Activated CD4-positive, alpha-beta memory T cell treated with anti-CD3 and anti-CD28 coated beads for 36 hours (primary cell): ENCODE results near the gene UBN1. TPM values are rescaled to one million over a fixed set of nuclear protein-coding genes. Genes with fewer than 3 reads are reported as not detected.
A peak's percentile ranks its signal among the peaks of the same experiment; 100 is the strongest.

ENCODE experiments used
- CTCF ChIA-PET: fragments of 350-600 bp; sonication (Branson Sonifier 250); formaldehyde crosslinking; loops from one replicate; lab custom pipeline; 2021; ENCODE audit warnings: antibody characterized with exemption, inconsistent platforms; lab: Charles Lee
- POLR2A ChIA-PET: fragments of 350-600 bp; sonication (Branson Sonifier 250); formaldehyde crosslinking; loops from one replicate; lab custom pipeline; 2021; ENCODE audit warnings: antibody characterized with exemption; lab: Charles Lee
- DNase-seq: peaks from one replicate; pipeline ENCODE4 v3.0.0-alpha.2; 2020
- H3K27ac Mint-ChIP-seq: one replicate; pipeline ENCODE4 v1.8.0; 2021; ENCODE audit warnings: mixed read lengths
- H3K27me3 Mint-ChIP-seq: one replicate; pipeline ENCODE4 v1.8.0; 2021; ENCODE audit warnings: mixed read lengths
- H3K36me3 Mint-ChIP-seq: one replicate; pipeline ENCODE4 v1.8.0; 2021; ENCODE audit warnings: mixed read lengths
- H3K4me1 Mint-ChIP-seq: one replicate; pipeline ENCODE4 v1.8.0; 2021; ENCODE audit warnings: low read depth, mixed read lengths
- H3K4me3 Mint-ChIP-seq: one replicate; pipeline ENCODE4 v1.8.0; 2021; ENCODE audit warnings: mild to moderate bottlenecking, mixed read lengths
- H3K9me3 Mint-ChIP-seq: one replicate; pipeline ENCODE4 v1.8.0; 2021; ENCODE audit warnings: mixed read lengths
- intact Hi-C: fragments of 100-400 bp; cut with micrococcal nuclease; formaldehyde crosslinking; loops from one replicate; pipeline ENCODE4 v1.15.1; 2023
- total RNA-seq, 2 experiments: library from RNA; stranded (reverse); gene quantifications; one replicate each; pipeline ENCODE4 v1.2.3, GENCODE V29; 2021

UBN1 gene
- total RNA-seq, 2 experiments from 2014 or later = 24.4 TPM

DNA sequence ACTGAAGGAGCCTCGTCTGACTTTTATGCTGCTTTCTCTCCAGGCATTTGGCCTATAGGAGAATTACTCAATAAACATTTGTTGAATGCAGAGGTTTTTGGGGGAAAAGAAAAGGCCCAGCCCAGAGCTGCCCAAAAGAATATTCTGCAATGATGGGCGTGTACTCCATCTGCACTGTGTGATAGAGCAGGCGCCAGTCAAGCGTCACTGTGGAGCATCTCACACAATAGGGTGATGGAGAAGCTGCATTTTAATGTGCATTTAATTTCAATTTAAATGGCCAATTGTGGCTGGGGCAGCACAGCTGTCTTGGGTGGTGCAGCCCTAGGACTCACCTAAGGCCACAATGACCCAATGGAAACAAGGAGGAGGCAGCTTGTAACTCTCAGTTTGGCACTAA is 20.8 kb upstream of the UBN1 start:
- intact Hi-C loops = no loop called here
- POLR2A ChIA-PET = no interaction called here
- Mint-ChIP-seq H3K27ac (no peak overlapping the region), H3K4me1 (no peaks in the 10 kb centered on the region), H3K27me3 (no peaks in the 10 kb centered on the region), H3K9me3 (no peaks in the 10 kb centered on the region), H3K4me3 (no peak overlapping the region), H3K36me3 (peaks cover 43% of the 10 kb centered on the region)
- DNase-seq = no peak
- CTCF ChIA-PET = no interaction called here

DNA sequence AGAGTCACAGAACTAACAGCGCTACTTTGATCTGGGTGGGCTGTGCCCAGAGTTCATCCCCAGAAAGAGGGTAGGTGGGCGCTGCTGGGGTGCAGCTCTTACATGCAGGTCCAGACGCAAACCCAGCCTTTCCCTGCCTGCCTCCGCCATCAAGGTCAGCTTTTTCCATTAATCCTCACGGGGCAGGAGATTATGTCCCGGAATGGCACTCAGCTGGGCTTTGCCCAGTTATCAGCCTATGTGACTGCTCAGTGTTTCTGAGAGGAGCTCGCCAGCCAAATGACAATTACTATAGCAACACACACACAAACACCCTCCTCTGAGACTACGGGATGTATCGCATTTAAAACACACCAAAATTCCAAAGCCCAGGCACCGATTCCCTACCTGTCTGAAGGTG is 20.3 kb upstream of the UBN1 start:
- H3K9me3 Mint-ChIP-seq = no peaks in the 10 kb centered on the region
- H3K27me3 Mint-ChIP-seq = no peaks in the 10 kb centered on the region
- intact Hi-C loops = no loop called here
- H3K36me3 Mint-ChIP-seq = peaks cover 42% of the 10 kb centered on the region
- H3K4me1 Mint-ChIP-seq = no peaks in the 10 kb centered on the region
- no peak overlapping the region for H3K27ac Mint-ChIP-seq
- CTCF ChIA-PET = no interaction called here
- DNase-seq = no peak
- POLR2A ChIA-PET = no interaction called here
- H3K4me3 Mint-ChIP-seq = no peak overlapping the region

DNA sequence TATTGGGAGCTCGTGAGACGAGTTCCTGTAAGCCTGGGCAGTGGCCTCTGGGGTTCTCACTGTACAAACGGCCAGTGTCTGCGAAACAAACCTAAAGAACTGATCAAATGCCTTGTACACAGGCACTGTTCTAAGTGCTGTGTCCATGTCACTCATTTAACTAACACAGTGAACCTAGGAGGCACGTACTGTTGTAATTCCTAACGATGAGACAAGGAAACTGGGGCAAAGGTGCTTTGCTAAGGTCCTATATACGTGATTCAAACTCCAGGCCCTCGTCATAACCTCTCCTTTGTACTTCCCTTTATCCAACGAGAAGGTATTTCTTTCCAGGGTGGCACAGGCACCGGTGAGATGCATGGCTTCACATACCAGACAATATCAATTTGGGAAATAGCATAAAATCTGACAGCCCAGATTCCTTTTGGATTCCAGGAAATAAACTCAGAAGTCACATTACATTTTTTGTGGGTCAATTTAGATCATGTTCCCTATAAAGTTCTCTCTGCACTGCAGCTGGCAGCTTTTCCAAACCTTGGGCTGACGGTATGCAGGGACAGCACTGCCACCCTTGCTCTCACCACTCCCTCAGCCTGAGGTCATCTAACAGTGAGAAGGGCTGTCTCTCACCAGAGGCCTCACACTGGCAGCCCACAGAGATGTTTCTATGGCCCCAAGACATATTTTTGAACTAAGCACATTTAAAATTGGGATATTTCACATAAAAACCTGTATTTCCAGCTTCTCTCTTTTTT is 18.5 kb upstream of the UBN1 start:
- Mint-ChIP-seq H3K36me3 (peaks cover 50% of the 10 kb centered on the region), H3K27me3 (no peaks in the 10 kb centered on the region), H3K4me3 (no peak overlapping the region), H3K27ac (no peak overlapping the region), H3K4me1 (peaks cover 7% of the 10 kb centered on the region), H3K9me3 (no peaks in the 10 kb centered on the region)
- DNase-seq = no peak
- intact Hi-C loops = no loop called here
- CTCF ChIA-PET = no interaction called here
- POLR2A ChIA-PET = no interaction called here

DNA sequence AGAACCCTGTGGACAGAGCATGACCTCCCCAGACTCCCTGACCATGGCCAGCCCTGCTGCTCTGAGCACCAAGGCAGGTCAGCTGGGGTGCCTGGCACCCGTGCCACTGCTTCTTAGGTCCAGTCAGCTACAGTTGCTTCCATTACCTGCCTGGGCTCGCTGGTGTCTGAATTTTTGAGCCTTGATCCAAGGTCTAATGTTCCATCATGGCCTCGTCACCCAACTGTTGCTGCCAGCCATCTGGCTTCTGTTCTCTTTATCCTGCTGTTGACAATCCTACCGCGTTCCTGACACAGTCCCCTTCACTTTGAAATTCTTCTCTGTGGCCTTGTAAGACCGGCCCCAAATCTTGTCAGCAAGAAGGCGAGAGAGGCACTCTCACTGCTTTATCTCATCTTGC is 16.9 kb upstream of the UBN1 start:
- Mint-ChIP-seq H3K36me3 (peaks cover 39% of the 10 kb centered on the region), H3K27me3 (no peaks in the 10 kb centered on the region), H3K4me1 (peaks cover 12% of the 10 kb centered on the region), H3K4me3 (no peak overlapping the region), H3K27ac (no peak overlapping the region), H3K9me3 (no peaks in the 10 kb centered on the region)
- no peak for DNase-seq
- intact Hi-C loops = no loop called here
- ChIA-PET CTCF (no interaction called here), POLR2A (no interaction called here)

DNA sequence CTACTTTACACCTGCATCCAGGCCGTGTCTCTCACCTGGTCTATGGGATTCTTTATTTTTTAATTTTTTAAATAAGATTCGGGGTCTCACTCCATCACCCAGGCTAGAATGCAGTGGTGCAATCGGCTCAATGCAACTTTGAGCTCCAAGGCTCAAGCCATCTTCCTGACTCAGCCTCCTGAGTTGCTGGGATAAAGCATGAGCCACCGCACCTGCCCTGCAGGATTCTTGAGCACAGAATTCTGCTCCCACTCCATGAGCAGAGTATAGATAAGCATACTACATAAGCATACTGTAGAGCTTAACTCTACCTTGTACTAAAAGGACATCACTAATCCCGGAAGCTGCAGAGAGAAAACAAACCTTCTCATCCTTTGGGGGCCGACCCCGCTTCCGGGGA is 15.7 kb upstream of the UBN1 start:
- POLR2A ChIA-PET = no interaction called here
- H3K4me1 Mint-ChIP-seq = peaks cover 12% of the 10 kb centered on the region

DNA sequence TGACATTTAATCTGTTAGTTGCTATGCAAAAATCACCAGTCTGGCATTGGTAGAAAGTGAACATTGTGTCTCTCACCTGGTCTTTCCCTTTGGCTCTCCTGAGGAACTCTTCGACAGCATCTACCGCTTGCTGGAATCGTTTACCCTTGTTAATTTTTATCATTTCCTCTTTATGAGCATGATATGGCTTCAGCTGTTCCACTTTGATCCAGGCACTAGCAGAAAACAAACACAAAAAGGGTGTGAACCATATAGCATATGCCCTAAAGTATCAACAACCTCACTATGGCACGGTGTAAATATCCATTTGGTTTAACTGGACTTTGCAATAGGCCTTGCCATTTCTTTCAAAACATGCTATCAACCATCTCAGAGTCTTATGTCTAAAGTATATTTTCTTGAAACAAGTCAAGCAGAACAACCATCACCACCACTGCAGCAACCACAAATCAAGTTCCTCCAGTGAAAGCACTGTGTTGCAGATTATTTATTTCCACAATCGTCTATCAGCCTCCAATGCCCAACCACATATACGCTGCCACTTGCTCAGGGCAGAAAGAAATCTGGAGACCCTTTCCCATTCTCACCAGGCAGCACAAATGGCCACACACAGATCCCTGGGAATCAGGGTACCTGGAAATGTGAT is 14.5 kb upstream of the UBN1 start:
- ChIA-PET POLR2A (no interaction called here), CTCF (no interaction called here)
- intact Hi-C loops = no loop called here
- Mint-ChIP-seq H3K27ac (no peak overlapping the region), H3K27me3 (no peaks in the 10 kb centered on the region), H3K4me1 (peaks cover 12% of the 10 kb centered on the region), H3K36me3 (peaks cover 40% of the 10 kb centered on the region), H3K4me3 (no peak overlapping the region), H3K9me3 (no peaks in the 10 kb centered on the region)
- no peak for DNase-seq

More for the DNA sequence above, 15.7 kb upstream of the UBN1 start:
- CTCF ChIA-PET = no interaction called here
- no peak for DNase-seq
- Mint-ChIP-seq H3K4me3 (no peak overlapping the region), H3K27me3 (no peaks in the 10 kb centered on the region), H3K27ac (no peak overlapping the region), H3K9me3 (no peaks in the 10 kb centered on the region), H3K36me3 (peaks cover 42% of the 10 kb centered on the region)
- intact Hi-C loops = no loop called here

DNA sequence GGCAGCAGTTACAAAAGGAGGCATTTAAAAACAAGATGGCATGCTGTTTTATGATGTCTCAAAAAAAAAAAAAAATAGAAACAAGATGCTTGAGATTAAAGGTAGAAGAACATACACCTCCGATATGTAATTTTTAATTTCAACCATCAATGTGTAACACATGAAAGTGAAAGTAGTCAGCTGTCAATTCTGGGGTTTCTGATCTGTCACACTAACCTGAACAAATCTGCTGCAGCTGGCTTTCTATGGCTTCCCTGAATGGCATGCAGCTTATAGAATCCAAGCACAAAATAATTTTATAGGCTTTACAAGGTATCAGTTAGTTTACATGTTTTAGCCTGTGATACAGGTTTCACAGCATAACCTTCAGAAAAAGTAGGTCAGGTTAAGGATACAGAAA is 13.7 kb upstream of the UBN1 start:
- peaks cover 43% of the 10 kb centered on the region for H3K36me3 Mint-ChIP-seq
- no peak overlapping the region for H3K4me3 Mint-ChIP-seq
- H3K9me3 Mint-ChIP-seq = no peaks in the 10 kb centered on the region
- no peaks in the 10 kb centered on the region for H3K27me3 Mint-ChIP-seq
- ChIA-PET CTCF (no interaction called here), POLR2A (no interaction called here)
- H3K4me1 Mint-ChIP-seq = peaks cover 12% of the 10 kb centered on the region
- DNase-seq = no peak
- H3K27ac Mint-ChIP-seq = no peak overlapping the region
- intact Hi-C loops = no loop called here

DNA sequence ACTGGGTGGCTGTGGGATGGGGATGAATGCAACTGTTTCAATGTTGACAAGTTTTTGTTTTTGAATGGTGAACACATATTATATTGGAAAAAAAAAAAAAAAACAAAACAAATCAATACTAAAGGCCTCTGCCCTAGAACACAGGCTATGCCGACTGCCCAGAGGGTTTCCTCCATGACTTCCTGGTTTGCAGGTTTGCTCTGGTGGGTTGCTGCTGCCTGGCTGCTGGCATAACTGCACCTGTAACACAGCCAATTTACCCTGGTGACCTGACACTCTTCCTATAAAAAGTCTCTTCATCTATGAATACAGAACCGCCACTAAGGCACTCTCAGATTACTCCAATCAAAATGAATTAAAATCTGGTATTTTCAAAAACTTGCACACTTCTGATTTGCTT is 10.6 kb upstream of the UBN1 start:
- H3K27ac Mint-ChIP-seq = no peak overlapping the region
- CTCF ChIA-PET = no interaction called here
- no peak for DNase-seq
- H3K4me1 Mint-ChIP-seq = peaks cover 15% of the 10 kb centered on the region
- no peaks in the 10 kb centered on the region for H3K9me3 Mint-ChIP-seq
- H3K36me3 Mint-ChIP-seq = peaks cover 45% of the 10 kb centered on the region
- POLR2A ChIA-PET = no interaction called here
- H3K4me3 Mint-ChIP-seq = no peak overlapping the region
- intact Hi-C loops = no loop called here
- H3K27me3 Mint-ChIP-seq = no peaks in the 10 kb centered on the region

DNA sequence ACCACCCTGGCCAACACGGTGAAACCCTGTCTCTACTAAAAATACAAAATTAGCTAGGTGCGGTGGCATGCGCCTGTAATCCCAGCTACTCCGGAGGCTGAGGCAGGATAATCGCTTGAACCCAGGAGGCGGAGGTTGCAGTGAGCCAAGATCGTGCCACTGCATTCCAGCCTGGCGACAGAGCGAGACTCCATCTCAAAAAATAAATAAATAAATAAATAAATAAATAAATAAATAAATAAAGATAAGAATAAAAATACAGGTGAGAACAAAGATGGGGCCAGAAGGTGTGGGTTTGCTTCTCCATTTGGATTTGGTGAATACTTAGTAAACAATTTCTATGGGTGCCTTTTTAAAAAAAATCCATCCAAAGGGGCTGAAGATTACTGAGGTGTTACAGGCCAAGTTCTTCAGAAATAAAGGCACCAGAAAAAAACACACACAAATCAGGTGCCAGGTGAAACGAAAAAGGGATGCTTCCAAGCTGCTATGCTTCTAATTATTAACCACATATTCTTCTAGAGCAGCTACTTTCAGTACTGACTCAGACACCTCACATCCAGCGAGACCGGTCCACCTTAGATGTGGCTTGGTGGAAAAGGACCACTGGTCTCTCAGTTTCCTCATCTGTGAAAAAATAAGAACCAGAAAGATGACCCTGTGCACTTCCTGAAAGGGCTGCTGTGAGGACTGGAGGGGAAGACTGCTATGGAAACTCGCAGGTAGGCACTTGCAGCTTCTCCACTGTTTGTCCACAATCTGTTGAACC is 9.4 kb upstream of the UBN1 start:
- H3K4me1 Mint-ChIP-seq = peaks cover 15% of the 10 kb centered on the region
- POLR2A ChIA-PET = no interaction called here
- no peaks in the 10 kb centered on the region for H3K27me3 Mint-ChIP-seq
- CTCF ChIA-PET = no interaction called here
- H3K9me3 Mint-ChIP-seq = no peaks in the 10 kb centered on the region
- H3K4me3 Mint-ChIP-seq = no peak overlapping the region
- peaks cover 36% of the 10 kb centered on the region for H3K36me3 Mint-ChIP-seq
- no peak for DNase-seq
- no peak overlapping the region for H3K27ac Mint-ChIP-seq
- intact Hi-C loops = no loop called here

DNA sequence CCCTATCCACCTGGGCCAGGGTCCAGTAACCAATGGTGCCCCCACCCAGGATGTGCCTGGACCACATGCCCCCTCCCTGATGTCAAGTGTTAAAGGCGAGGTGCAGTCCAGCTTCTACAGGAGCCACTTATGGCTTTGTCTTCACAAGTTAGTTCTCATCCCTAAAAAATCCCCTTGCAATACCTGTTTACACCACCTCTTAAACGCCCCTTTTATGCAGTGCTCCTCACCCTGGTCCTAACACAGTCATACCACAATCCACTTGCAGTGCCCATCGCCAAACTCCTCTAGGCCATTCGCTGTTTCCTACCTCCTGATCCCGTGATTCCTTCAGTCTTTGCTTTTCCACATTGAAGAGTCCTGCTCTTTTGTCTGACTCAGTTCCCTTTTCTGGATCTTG is 7.3 kb upstream of the UBN1 start:
- Mint-ChIP-seq H3K27ac (no peak overlapping the region), H3K36me3 (peaks cover 47% of the 10 kb centered on the region), H3K4me1 (peaks cover 6% of the 10 kb centered on the region), H3K4me3 (no peak overlapping the region), H3K9me3 (no peaks in the 10 kb centered on the region), H3K27me3 (no peaks in the 10 kb centered on the region)
- ChIA-PET CTCF (no interaction called here), POLR2A (no interaction called here)
- intact Hi-C loops = no loop called here
- no peak for DNase-seq

DNA sequence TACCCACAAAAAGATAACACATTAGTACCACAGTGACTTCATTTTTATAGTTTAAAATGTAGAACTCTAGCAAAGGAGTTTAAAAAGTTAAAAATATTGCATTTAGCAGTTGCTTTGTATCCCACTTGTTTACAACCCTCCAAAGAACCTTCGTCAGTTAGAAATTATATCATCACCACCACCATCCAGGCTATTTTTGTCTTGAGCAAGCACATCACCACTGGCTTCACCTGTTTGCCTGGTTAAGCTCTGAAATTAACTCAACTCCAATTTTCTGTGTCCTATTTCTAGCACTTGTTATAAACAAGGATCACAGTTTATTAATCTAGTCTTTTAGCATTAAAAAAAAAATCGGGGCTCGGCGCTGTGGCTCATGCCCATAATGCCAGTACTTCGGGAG is 6.3 kb upstream of the UBN1 start:
- H3K27me3 Mint-ChIP-seq = no peaks in the 10 kb centered on the region
- H3K36me3 Mint-ChIP-seq = peaks cover 53% of the 10 kb centered on the region
- intact Hi-C loops = no loop called here
- peaks cover 15% of the 10 kb centered on the region for H3K4me1 Mint-ChIP-seq
- CTCF ChIA-PET = no interaction called here
- H3K27ac Mint-ChIP-seq = no peak overlapping the region
- no peak overlapping the region for H3K4me3 Mint-ChIP-seq
- H3K9me3 Mint-ChIP-seq = no peaks in the 10 kb centered on the region
- no peak for DNase-seq
- POLR2A ChIA-PET = no interaction called here

DNA sequence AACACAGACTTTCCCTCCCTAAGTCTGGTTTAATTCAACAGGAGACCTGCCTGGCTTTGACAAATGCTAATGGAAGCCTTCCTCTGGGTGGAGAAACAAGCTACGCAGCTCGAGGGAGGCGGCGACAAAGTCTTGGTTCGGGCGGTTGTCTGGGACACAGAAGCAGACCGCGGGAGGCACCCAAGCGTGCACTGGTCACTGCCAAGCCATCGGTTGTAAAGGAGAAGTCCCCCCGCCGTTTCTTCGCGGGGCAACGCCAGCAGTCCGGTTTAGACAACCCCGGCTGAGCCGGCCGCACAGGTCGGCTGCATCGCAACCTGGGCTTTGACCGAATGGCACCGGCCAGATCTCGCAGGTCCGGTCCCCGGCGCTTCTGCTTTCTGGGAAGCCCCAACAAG is 779 bp upstream of the UBN1 start:
- intact Hi-C loops = loop anchor here (5.0 kb wide), 1 partner anchor 251 kb away; the partner anchor contains the start of gene EEF2KMT
- Mint-ChIP-seq H3K4me3 (peak overlapping the region; percentile 86), H3K27me3 (no peaks in the 10 kb centered on the region), H3K27ac (peak overlapping the region; percentile 75), H3K4me1 (peaks cover 47% of the 10 kb centered on the region), H3K9me3 (no peaks in the 10 kb centered on the region), H3K36me3 (peaks cover 20% of the 10 kb centered on the region)
- peak; percentile 36 for DNase-seq
- POLR2A ChIA-PET = interaction anchor here (0.7 kb wide), 1 partner anchor 112 kb away, joined by 3 read pairs; the partner anchor contains the start of gene DNAAF8
- CTCF ChIA-PET = interaction anchor here (1.3 kb wide), 1 partner anchor 12 kb away, joined by 3 read pairs; no protein-coding TSS in a partner anchor
